ENCODE data around the gene TMEM245.
A peak's percentile ranks its signal among the peaks of the same experiment; 100 is the strongest.

The TMEM245 gene

GRCh38 chr9:109013679-109014607 lies 105.8 kb downstream of the TMEM245 start:
- Histone ChIP-seq H3K36me3 (ENCODE audit: control insufficient read depth, insufficient read depth, low read length) (no peaks in the 10 kb centered on the region), H3K9me3 (ENCODE audit: control insufficient read depth, insufficient read depth, low read length) (no peaks in the 10 kb centered on the region), H3K27me3 (ENCODE audit: control insufficient read depth, insufficient read depth, low read length) (peaks cover 18% of the 10 kb centered on the region), H3K9ac (ENCODE audit: low read depth, low read length) (peak overlapping the region; percentile 14), H3K4me1 (ENCODE audit: control insufficient read depth, insufficient read depth, low read length) (peaks cover 12% of the 10 kb centered on the region), H3K4me3 (ENCODE audit: low read depth, low read length) (peak overlapping the region; percentile 61)

GRCh38 chr9:109012876-109013678 lies 106.7 kb downstream of the TMEM245 start, which contains the start of gene CTNNAL1:
TSS of gene CTNNAL1 (minus strand) at chr9:109013499. CDS start at chr9:109013442, 57 bp downstream.
- H3K9me3 ChIP-seq (ENCODE audit: control insufficient read depth, insufficient read depth, low read length) = no peaks in the 10 kb centered on the region
- H3K4me3 ChIP-seq (ENCODE audit: low read depth, low read length) = peak within 1 kb of the TSS; percentile 84
- H3K36me3 ChIP-seq (ENCODE audit: control insufficient read depth, insufficient read depth, low read length) = no peaks in the 10 kb centered on the region
- H3K9ac ChIP-seq (ENCODE audit: low read depth, low read length) = peak within 1 kb of the TSS; percentile 74
- H3K27me3 ChIP-seq (ENCODE audit: control insufficient read depth, insufficient read depth, low read length) = peaks cover 18% of the 10 kb centered on the region
- H3K4me1 ChIP-seq (ENCODE audit: control insufficient read depth, insufficient read depth, low read length) = peaks cover 12% of the 10 kb centered on the region

DNA sequence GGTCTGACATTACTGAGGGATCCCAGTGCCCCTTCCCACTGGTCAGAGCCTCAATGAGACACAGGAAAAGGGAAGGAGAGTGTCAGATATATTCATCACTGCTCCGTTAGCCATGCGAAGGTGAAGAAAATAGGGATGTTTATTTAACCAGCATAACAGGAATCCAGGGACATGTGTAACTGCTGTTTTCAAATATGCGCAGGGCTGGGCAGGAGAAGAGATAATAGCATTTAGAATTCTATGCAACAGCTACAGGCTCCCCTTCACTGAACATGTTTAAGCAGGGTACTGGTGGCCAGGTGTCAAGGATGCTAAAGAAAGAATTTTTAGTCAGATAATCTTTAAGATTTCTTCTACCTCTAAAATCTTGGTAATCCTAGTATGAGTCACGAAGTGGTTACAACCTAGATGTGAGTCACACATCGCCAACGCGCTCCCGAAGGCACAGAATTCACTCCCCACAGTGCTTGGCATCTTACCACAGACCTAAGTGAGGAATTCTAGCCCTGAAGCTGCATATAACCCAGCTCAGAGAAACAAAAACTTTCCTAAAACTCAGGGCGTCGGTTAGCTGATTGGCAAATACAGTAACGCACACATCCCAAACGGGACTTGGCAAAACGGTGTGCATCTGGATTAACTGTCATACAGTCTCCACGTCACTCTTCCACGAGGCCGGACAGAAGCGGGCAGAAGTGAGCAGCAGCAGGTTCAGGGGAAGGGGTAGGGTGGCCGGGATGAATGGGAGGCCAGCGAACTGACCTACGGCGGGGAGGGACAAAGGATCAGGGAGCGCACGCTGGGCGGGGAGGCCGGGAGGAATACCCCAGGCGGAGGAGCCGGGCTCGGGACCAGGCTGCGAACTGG lies 107.5 kb downstream of the TMEM245 start:
- Histone ChIP-seq H3K27me3 (ENCODE audit: control insufficient read depth, insufficient read depth, low read length) (peaks cover 18% of the 10 kb centered on the region), H3K4me3 (ENCODE audit: low read depth, low read length) (peak overlapping the region; percentile 84), H3K4me1 (ENCODE audit: control insufficient read depth, insufficient read depth, low read length) (peaks cover 12% of the 10 kb centered on the region), H3K36me3 (ENCODE audit: control insufficient read depth, insufficient read depth, low read length) (no peaks in the 10 kb centered on the region), H3K9me3 (ENCODE audit: control insufficient read depth, insufficient read depth, low read length) (no peaks in the 10 kb centered on the region), H3K9ac (ENCODE audit: low read depth, low read length) (peak overlapping the region; percentile 3)

- Histone ChIP-seq H3K36me3 (ENCODE audit: control insufficient read depth, insufficient read depth, low read length) (no peaks in the 10 kb centered on the region), H3K9me3 (ENCODE audit: control insufficient read depth, insufficient read depth, low read length) (no peaks in the 10 kb centered on the region), H3K4me1 (ENCODE audit: control insufficient read depth, insufficient read depth, low read length) (peaks cover 12% of the 10 kb centered on the region), H3K27me3 (ENCODE audit: control insufficient read depth, insufficient read depth, low read length) (peaks cover 18% of the 10 kb centered on the region), H3K9ac (ENCODE audit: low read depth, low read length) (no peak overlapping the region), H3K4me3 (ENCODE audit: low read depth, low read length) (no peak overlapping the region)
Observed at GRCh38 chr9:109011231-109011671, 108.5 kb downstream of the TMEM245 start.

- no peak overlapping the region for H3K4me3 ChIP-seq (ENCODE audit: low read depth, low read length)
- peaks cover 12% of the 10 kb centered on the region for H3K4me1 ChIP-seq (ENCODE audit: control insufficient read depth, insufficient read depth, low read length)
- H3K27me3 ChIP-seq (ENCODE audit: control insufficient read depth, insufficient read depth, low read length) = peaks cover 18% of the 10 kb centered on the region
- no peaks in the 10 kb centered on the region for H3K9me3 ChIP-seq (ENCODE audit: control insufficient read depth, insufficient read depth, low read length)
- H3K9ac ChIP-seq (ENCODE audit: low read depth, low read length) = no peak overlapping the region
- H3K36me3 ChIP-seq (ENCODE audit: control insufficient read depth, insufficient read depth, low read length) = no peaks in the 10 kb centered on the region
Observed at GRCh38 chr9:109010746-109011145, 109.0 kb downstream of the TMEM245 start.

GRCh38 chr9:109005678-109006077 lies 114.1 kb downstream of the TMEM245 start:
- Histone ChIP-seq H3K27me3 (ENCODE audit: control insufficient read depth, insufficient read depth, low read length) (no peaks in the 10 kb centered on the region), H3K9ac (ENCODE audit: low read depth, low read length) (no peak overlapping the region), H3K4me1 (ENCODE audit: control insufficient read depth, insufficient read depth, low read length) (no peaks in the 10 kb centered on the region), H3K9me3 (ENCODE audit: control insufficient read depth, insufficient read depth, low read length) (no peaks in the 10 kb centered on the region), H3K4me3 (ENCODE audit: low read depth, low read length) (no peak overlapping the region), H3K36me3 (ENCODE audit: control insufficient read depth, insufficient read depth, low read length) (no peaks in the 10 kb centered on the region)

- H3K4me1 ChIP-seq (ENCODE audit: control insufficient read depth, insufficient read depth, low read length) = no peaks in the 10 kb centered on the region
- H3K4me3 ChIP-seq (ENCODE audit: low read depth, low read length) = no peak overlapping the region
- no peaks in the 10 kb centered on the region for H3K27me3 ChIP-seq (ENCODE audit: control insufficient read depth, insufficient read depth, low read length)
- H3K9ac ChIP-seq (ENCODE audit: low read depth, low read length) = no peak overlapping the region
- no peaks in the 10 kb centered on the region for H3K9me3 ChIP-seq (ENCODE audit: control insufficient read depth, insufficient read depth, low read length)
- H3K36me3 ChIP-seq (ENCODE audit: control insufficient read depth, insufficient read depth, low read length) = no peaks in the 10 kb centered on the region
Observed at GRCh38 chr9:109003116-109003515, 116.6 kb downstream of the TMEM245 start.

- no peak overlapping the region for H3K4me3 ChIP-seq (ENCODE audit: low read depth, low read length)
- H3K4me1 ChIP-seq (ENCODE audit: control insufficient read depth, insufficient read depth, low read length) = no peaks in the 10 kb centered on the region
- H3K27me3 ChIP-seq (ENCODE audit: control insufficient read depth, insufficient read depth, low read length) = no peaks in the 10 kb centered on the region
- H3K9me3 ChIP-seq (ENCODE audit: control insufficient read depth, insufficient read depth, low read length) = no peaks in the 10 kb centered on the region
- no peaks in the 10 kb centered on the region for H3K36me3 ChIP-seq (ENCODE audit: control insufficient read depth, insufficient read depth, low read length)
- H3K9ac ChIP-seq (ENCODE audit: low read depth, low read length) = no peak overlapping the region
Observed at GRCh38 chr9:109002141-109002540, 117.6 kb downstream of the TMEM245 start.

DNA sequence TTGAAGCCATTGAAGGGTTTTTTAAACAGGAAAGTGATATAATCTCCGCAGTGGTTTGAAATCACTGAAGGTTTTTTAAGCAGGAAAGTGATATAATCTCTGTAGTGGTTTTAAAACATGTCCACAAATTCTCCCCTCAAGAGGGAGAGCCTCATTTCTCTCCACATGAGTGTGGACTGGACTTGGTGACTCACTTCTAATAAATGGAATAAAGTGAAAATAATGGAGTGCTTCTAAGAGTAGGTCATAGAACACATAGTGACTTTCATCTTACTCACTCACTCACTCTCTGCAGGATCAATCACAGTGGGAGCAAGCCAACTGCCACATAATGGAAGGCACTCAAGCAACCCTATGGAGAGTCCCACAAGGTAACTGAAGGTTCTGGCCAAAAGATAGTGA lies 118.5 kb downstream of the TMEM245 start:
- H3K4me3 ChIP-seq (ENCODE audit: low read depth, low read length) = no peak overlapping the region
- no peaks in the 10 kb centered on the region for H3K4me1 ChIP-seq (ENCODE audit: control insufficient read depth, insufficient read depth, low read length)
- no peaks in the 10 kb centered on the region for H3K27me3 ChIP-seq (ENCODE audit: control insufficient read depth, insufficient read depth, low read length)
- no peaks in the 10 kb centered on the region for H3K9me3 ChIP-seq (ENCODE audit: control insufficient read depth, insufficient read depth, low read length)
- H3K36me3 ChIP-seq (ENCODE audit: control insufficient read depth, insufficient read depth, low read length) = no peaks in the 10 kb centered on the region
- H3K9ac ChIP-seq (ENCODE audit: low read depth, low read length) = no peak overlapping the region

DNA sequence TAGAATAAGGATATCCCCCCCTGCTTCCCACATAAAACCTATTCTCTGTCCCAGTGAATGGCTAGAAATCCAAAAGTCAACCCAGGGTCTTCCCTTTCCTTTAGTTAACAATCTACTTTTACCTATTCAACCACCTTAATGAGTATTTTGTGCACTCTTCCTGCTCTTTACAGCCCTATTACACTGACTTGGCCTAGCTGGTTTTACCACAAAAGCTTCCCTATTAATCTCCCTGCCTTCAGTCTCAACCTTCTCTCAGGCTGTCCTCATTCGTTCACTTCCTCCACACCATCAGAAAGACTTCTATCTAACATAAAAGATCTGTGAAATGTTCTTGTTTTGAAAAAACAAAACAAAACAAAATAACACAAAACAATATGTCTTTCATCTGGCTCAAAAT lies 122.6 kb downstream of the TMEM245 start:
- Histone ChIP-seq H3K36me3 (ENCODE audit: control insufficient read depth, insufficient read depth, low read length) (no peaks in the 10 kb centered on the region), H3K4me3 (ENCODE audit: low read depth, low read length) (no peak overlapping the region), H3K9ac (ENCODE audit: low read depth, low read length) (no peak overlapping the region), H3K27me3 (ENCODE audit: control insufficient read depth, insufficient read depth, low read length) (no peaks in the 10 kb centered on the region), H3K4me1 (ENCODE audit: control insufficient read depth, insufficient read depth, low read length) (no peaks in the 10 kb centered on the region), H3K9me3 (ENCODE audit: control insufficient read depth, insufficient read depth, low read length) (no peaks in the 10 kb centered on the region)

DNA sequence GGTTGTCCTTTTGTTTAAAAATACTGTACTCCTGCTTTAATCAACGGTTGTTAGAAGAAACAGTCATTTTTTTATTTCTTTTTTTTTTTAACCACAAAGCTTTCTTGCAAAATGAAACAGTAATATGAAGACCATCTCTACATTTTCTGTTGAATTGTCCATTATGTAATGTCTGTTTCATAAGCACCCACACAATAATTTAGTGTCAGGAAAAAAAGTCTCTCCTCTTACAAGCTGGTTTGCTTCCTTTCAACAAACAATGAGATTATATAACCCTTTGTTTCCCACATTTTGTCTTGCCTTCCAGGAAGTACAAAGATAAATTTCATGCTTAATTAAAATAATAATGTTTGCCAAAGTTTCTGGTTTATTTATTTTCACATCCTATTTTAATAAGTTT lies 123.1 kb downstream of the TMEM245 start:
- Histone ChIP-seq H3K9ac (ENCODE audit: low read depth, low read length) (no peak overlapping the region), H3K4me1 (ENCODE audit: control insufficient read depth, insufficient read depth, low read length) (no peaks in the 10 kb centered on the region), H3K36me3 (ENCODE audit: control insufficient read depth, insufficient read depth, low read length) (no peaks in the 10 kb centered on the region), H3K4me3 (ENCODE audit: low read depth, low read length) (no peak overlapping the region), H3K27me3 (ENCODE audit: control insufficient read depth, insufficient read depth, low read length) (no peaks in the 10 kb centered on the region), H3K9me3 (ENCODE audit: control insufficient read depth, insufficient read depth, low read length) (no peaks in the 10 kb centered on the region)
